ENCODE data around the gene SLC6A2. TPM values are rescaled to one million over a fixed set of nuclear protein-coding genes. Genes with fewer than 3 reads are reported as not detected.

Gene SLC6A2
- total RNA-seq, 1 experiment from 2014 or later: not detected

DNA sequence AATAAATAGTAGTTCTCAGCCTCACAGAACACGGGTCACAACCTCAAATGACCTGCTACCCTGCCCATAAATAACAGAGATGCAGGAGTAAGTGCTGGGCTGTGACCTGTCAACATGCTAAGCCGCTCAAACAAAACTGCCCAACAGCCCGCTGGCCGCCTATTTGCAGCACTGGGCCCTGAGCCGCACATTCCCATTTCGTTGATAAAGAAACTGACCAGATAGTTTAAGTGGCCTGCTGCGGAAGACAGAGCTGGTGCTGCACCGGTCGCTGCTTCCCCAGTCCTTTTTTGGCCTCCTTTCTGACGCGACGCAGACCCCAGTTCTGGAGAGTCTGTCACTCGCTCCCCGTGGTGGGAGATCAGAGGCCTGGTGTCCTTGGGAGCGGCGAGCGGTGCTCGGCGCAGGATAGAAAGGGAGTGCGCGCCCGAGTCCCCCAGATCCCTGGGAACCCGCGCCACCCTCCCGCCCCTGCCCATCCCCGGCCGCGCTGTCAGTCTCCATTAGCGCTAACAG lies 349 bp upstream of the SLC6A2 start:
- Histone ChIP-seq H3K4me1 (ENCODE audit: low read length) (no peaks in the 10 kb centered on the region), H3K27me3 (ENCODE audit: low read length) (no peaks in the 10 kb centered on the region), H3K79me2 (ENCODE audit: low read length) (no peaks in the 10 kb centered on the region), H3K9me2 (replicated peaks; ENCODE audit: insufficient read depth, low read length) (no peaks in the 10 kb centered on the region), H3K9ac (ENCODE audit: low read length) (no peak overlapping the region), H3K27ac (ENCODE audit: low read length) (no peak overlapping the region), H3K4me3 (ENCODE audit: low read length) (no peak overlapping the region), H2AFZ (ENCODE audit: low read length) (no peak overlapping the region), H4K20me1 (ENCODE audit: insufficient read depth, low read depth, low read length) (no peaks in the 10 kb centered on the region), H3K9me3 (ENCODE audit: low read length) (no peaks in the 10 kb centered on the region), H3K4me2 (ENCODE audit: low read depth, low read length, poor library complexity, severe bottlenecking) (no peak overlapping the region), H3K36me3 (ENCODE audit: insufficient read depth, low read length) (no peaks in the 10 kb centered on the region)
- DNase-seq: no peak

- H3K9me2 ChIP-seq (replicated peaks; ENCODE audit: insufficient read depth, low read length): no peaks in the 10 kb centered on the region
- H3K36me3 ChIP-seq (ENCODE audit: insufficient read depth, low read length): no peaks in the 10 kb centered on the region
- DNase-seq: no peak
- H3K79me2 ChIP-seq (ENCODE audit: low read length): no peaks in the 10 kb centered on the region
- H3K4me2 ChIP-seq (ENCODE audit: low read depth, low read length, poor library complexity, severe bottlenecking): no peak overlapping the region
- no peak overlapping the region for H2AFZ ChIP-seq (ENCODE audit: low read length)
- H4K20me1 ChIP-seq (ENCODE audit: insufficient read depth, low read depth, low read length): no peaks in the 10 kb centered on the region
- no peaks in the 10 kb centered on the region for H3K4me1 ChIP-seq (ENCODE audit: low read length)
- H3K9me3 ChIP-seq (ENCODE audit: low read length): no peaks in the 10 kb centered on the region
- no peak overlapping the region for H3K9ac ChIP-seq (ENCODE audit: low read length)
- H3K27me3 ChIP-seq (ENCODE audit: low read length): no peaks in the 10 kb centered on the region
- no peak overlapping the region for H3K4me3 ChIP-seq (ENCODE audit: low read length)
- H3K27ac ChIP-seq (ENCODE audit: low read length): no peak overlapping the region
These were observed 904 bp downstream of the SLC6A2 start for GRCh38 chr16:55656691-55657092.

DNA sequence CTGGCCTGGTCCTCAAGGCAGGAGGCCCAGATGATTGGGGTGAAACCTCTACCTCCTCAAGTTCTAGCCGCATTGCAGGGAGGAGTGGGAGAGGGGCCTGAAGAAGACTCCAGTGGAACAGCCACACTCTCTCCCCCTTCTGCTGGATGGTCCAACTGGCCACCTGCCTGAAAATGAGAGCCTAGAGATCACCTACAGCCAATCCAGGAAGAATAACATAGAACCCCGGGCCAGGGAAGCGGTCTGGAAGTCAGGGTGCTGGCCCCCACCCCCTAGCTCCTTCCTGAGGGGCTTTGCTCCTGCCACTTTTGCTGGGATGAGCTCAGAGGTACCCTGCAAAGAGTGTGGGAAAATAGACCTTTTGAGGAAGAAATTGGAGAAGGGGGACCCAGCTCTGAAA lies 1.8 kb downstream of the SLC6A2 start:
- no peak overlapping the region for H3K4me2 ChIP-seq (ENCODE audit: low read depth, low read length, poor library complexity, severe bottlenecking)
- H3K27me3 ChIP-seq (ENCODE audit: low read length): no peaks in the 10 kb centered on the region
- H3K9ac ChIP-seq (ENCODE audit: low read length): no peak overlapping the region
- H3K4me3 ChIP-seq (ENCODE audit: low read length): no peak overlapping the region
- no peaks in the 10 kb centered on the region for H3K9me2 ChIP-seq (replicated peaks; ENCODE audit: insufficient read depth, low read length)
- H3K36me3 ChIP-seq (ENCODE audit: insufficient read depth, low read length): no peaks in the 10 kb centered on the region
- no peaks in the 10 kb centered on the region for H3K9me3 ChIP-seq (ENCODE audit: low read length)
- H3K27ac ChIP-seq (ENCODE audit: low read length): no peak overlapping the region
- H4K20me1 ChIP-seq (ENCODE audit: insufficient read depth, low read depth, low read length): no peaks in the 10 kb centered on the region
- H3K4me1 ChIP-seq (ENCODE audit: low read length): no peaks in the 10 kb centered on the region
- no peaks in the 10 kb centered on the region for H3K79me2 ChIP-seq (ENCODE audit: low read length)
- DNase-seq: no peak
- no peak overlapping the region for H2AFZ ChIP-seq (ENCODE audit: low read length)

- H3K4me2 ChIP-seq (ENCODE audit: low read depth, low read length, poor library complexity, severe bottlenecking): no peak overlapping the region
- DNase-seq: no peak
- H3K4me1 ChIP-seq (ENCODE audit: low read length): no peaks in the 10 kb centered on the region
- no peaks in the 10 kb centered on the region for H4K20me1 ChIP-seq (ENCODE audit: insufficient read depth, low read depth, low read length)
- no peak overlapping the region for H3K4me3 ChIP-seq (ENCODE audit: low read length)
- H3K27me3 ChIP-seq (ENCODE audit: low read length): no peaks in the 10 kb centered on the region
- H3K27ac ChIP-seq (ENCODE audit: low read length): no peak overlapping the region
- H2AFZ ChIP-seq (ENCODE audit: low read length): no peak overlapping the region
- H3K9me3 ChIP-seq (ENCODE audit: low read length): no peaks in the 10 kb centered on the region
- no peaks in the 10 kb centered on the region for H3K79me2 ChIP-seq (ENCODE audit: low read length)
- no peak overlapping the region for H3K9ac ChIP-seq (ENCODE audit: low read length)
- no peaks in the 10 kb centered on the region for H3K36me3 ChIP-seq (ENCODE audit: insufficient read depth, low read length)
- H3K9me2 ChIP-seq (replicated peaks; ENCODE audit: insufficient read depth, low read length): no peaks in the 10 kb centered on the region
These were observed 3.2 kb downstream of the SLC6A2 start for GRCh38 chr16:55658898-55659420.

GRCh38 chr16:55660026-55660425 lies 4.2 kb downstream of the SLC6A2 start:
- H3K9me3 ChIP-seq (ENCODE audit: low read length): no peaks in the 10 kb centered on the region
- no peaks in the 10 kb centered on the region for H4K20me1 ChIP-seq (ENCODE audit: insufficient read depth, low read depth, low read length)
- H3K9ac ChIP-seq (ENCODE audit: low read length): no peak overlapping the region
- H3K36me3 ChIP-seq (ENCODE audit: insufficient read depth, low read length): no peaks in the 10 kb centered on the region
- no peak overlapping the region for H2AFZ ChIP-seq (ENCODE audit: low read length)
- H3K4me2 ChIP-seq (ENCODE audit: low read depth, low read length, poor library complexity, severe bottlenecking): no peak overlapping the region
- no peak for DNase-seq
- no peaks in the 10 kb centered on the region for H3K79me2 ChIP-seq (ENCODE audit: low read length)
- H3K9me2 ChIP-seq (replicated peaks; ENCODE audit: insufficient read depth, low read length): no peaks in the 10 kb centered on the region
- H3K4me1 ChIP-seq (ENCODE audit: low read length): no peaks in the 10 kb centered on the region
- H3K27me3 ChIP-seq (ENCODE audit: low read length): no peaks in the 10 kb centered on the region
- no peak overlapping the region for H3K27ac ChIP-seq (ENCODE audit: low read length)
- H3K4me3 ChIP-seq (ENCODE audit: low read length): no peak overlapping the region

- no peaks in the 10 kb centered on the region for H3K9me3 ChIP-seq (ENCODE audit: low read length)
- no peak for DNase-seq
- no peaks in the 10 kb centered on the region for H4K20me1 ChIP-seq (ENCODE audit: insufficient read depth, low read depth, low read length)
- no peak overlapping the region for H3K4me3 ChIP-seq (ENCODE audit: low read length)
- H3K4me1 ChIP-seq (ENCODE audit: low read length): peaks cover 6% of the 10 kb centered on the region
- H3K9ac ChIP-seq (ENCODE audit: low read length): no peak overlapping the region
- no peaks in the 10 kb centered on the region for H3K79me2 ChIP-seq (ENCODE audit: low read length)
- no peak overlapping the region for H3K27ac ChIP-seq (ENCODE audit: low read length)
- H3K4me2 ChIP-seq (ENCODE audit: low read depth, low read length, poor library complexity, severe bottlenecking): no peak overlapping the region
- H3K36me3 ChIP-seq (ENCODE audit: insufficient read depth, low read length): no peaks in the 10 kb centered on the region
- no peak overlapping the region for H2AFZ ChIP-seq (ENCODE audit: low read length)
- H3K27me3 ChIP-seq (ENCODE audit: low read length): no peaks in the 10 kb centered on the region
- no peaks in the 10 kb centered on the region for H3K9me2 ChIP-seq (replicated peaks; ENCODE audit: insufficient read depth, low read length)
These were observed 5.0 kb downstream of the SLC6A2 start for GRCh38 chr16:55660828-55661227.

GRCh38 chr16:55661941-55662643 lies 6.3 kb downstream of the SLC6A2 start:
- Histone ChIP-seq H2AFZ (ENCODE audit: low read length) (no peak overlapping the region), H3K4me1 (ENCODE audit: low read length) (peaks cover 7% of the 10 kb centered on the region), H3K4me3 (ENCODE audit: low read length) (no peak overlapping the region), H3K27ac (ENCODE audit: low read length) (no peak overlapping the region), H3K9me2 (replicated peaks; ENCODE audit: insufficient read depth, low read length) (no peaks in the 10 kb centered on the region), H4K20me1 (ENCODE audit: insufficient read depth, low read depth, low read length) (no peaks in the 10 kb centered on the region), H3K79me2 (ENCODE audit: low read length) (no peaks in the 10 kb centered on the region), H3K9ac (ENCODE audit: low read length) (no peak overlapping the region), H3K9me3 (ENCODE audit: low read length) (no peaks in the 10 kb centered on the region), H3K36me3 (ENCODE audit: insufficient read depth, low read length) (no peaks in the 10 kb centered on the region), H3K4me2 (ENCODE audit: low read depth, low read length, poor library complexity, severe bottlenecking) (no peak overlapping the region), H3K27me3 (ENCODE audit: low read length) (no peaks in the 10 kb centered on the region)
- no peak for DNase-seq

DNA sequence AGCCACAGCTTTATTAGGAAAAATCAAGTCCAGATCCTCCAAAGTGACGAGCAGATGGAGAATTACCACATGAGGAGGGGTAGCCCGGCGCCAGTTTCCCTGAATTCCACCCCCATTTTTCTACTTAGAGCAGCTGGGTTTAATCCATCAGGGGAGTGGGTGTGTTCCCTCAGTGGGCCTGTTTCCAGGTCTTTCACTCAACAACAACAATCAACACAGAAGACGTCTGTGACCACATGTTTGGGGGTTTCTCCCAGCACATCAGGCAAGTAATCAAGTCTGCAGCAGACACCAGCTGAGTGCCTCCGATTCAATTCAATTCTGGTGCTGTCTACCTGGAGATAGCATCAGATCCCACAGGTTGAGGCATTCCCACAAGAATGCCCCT lies 6.8 kb downstream of the SLC6A2 start:
- Histone ChIP-seq H3K4me2 (ENCODE audit: low read depth, low read length, poor library complexity, severe bottlenecking) (no peak overlapping the region), H3K4me1 (ENCODE audit: low read length) (peaks cover 7% of the 10 kb centered on the region), H3K36me3 (ENCODE audit: insufficient read depth, low read length) (no peaks in the 10 kb centered on the region), H3K9ac (ENCODE audit: low read length) (no peak overlapping the region), H4K20me1 (ENCODE audit: insufficient read depth, low read depth, low read length) (no peaks in the 10 kb centered on the region), H3K79me2 (ENCODE audit: low read length) (no peaks in the 10 kb centered on the region), H3K9me3 (ENCODE audit: low read length) (no peaks in the 10 kb centered on the region), H3K27ac (ENCODE audit: low read length) (no peak overlapping the region), H2AFZ (ENCODE audit: low read length) (no peak overlapping the region), H3K27me3 (ENCODE audit: low read length) (no peaks in the 10 kb centered on the region), H3K4me3 (ENCODE audit: low read length) (no peak overlapping the region), H3K9me2 (replicated peaks; ENCODE audit: insufficient read depth, low read length) (no peaks in the 10 kb centered on the region)
- DNase-seq: no peak
